Lower leg skin (tissue), 3 donors: ENCODE measurements around the gene GGTA1.

Experiments
- CTCF ChIP-seq, 3 donors: fragments of 450-650 bp; IDR thresholded peaks; one replicate each; pipeline ENCODE4 v1.5.1; 2016; ENCODE audit warnings: antibody characterized with exemption in 3 of 3, mild to moderate bottlenecking in 3 of 3, moderate library complexity in 2 of 3
- POLR2A ChIP-seq, 2 donors: fragments of 450-650 bp; IDR thresholded peaks; one replicate each; pipeline ENCODE4 v1.6.1; 2016 to 2017; ENCODE audit warnings: antibody characterized with exemption in 2 of 2, mild to moderate bottlenecking in 1 of 2, moderate library complexity in 1 of 2

DNA sequence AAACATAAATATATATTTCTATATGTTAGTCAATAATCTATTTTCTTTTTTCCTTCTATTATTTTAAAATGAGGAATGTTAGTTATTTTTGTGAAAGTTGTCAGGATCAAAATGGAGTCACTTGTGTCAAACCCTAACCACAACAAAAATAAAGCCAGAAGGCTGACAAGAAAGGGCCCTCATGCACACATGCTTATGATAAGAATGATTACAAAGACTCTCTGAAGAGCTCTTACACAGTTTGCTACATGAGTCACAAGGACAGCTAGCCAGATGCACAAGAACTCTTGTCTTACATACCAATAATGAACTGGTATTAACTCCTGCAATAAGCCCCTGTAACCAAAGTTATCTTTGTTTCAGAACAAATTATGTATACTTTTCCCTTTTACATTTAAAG, 64.7 kb downstream of the GGTA1 start:
- TF ChIP-seq CTCF (IDR thresholded peaks at IDR 0.05) (no peak), POLR2A (IDR thresholded peaks at IDR 0.05) (no peak)
